NT2/D1 (cell line): ENCODE measurements around the gene ATG4D.

Experiments
- DNase-seq: peaks from one replicate; pipeline ENCODE4 v3.0.0-alpha.2; 2011; ENCODE audit warnings: low read depth, low spot score
- H3K27me3 ChIP-seq: 2 replicates; pipeline ENCODE4 v1.6.0; 2011; ENCODE audit warnings: mild to moderate bottlenecking; ENCODE audit not compliant: insufficient read length, insufficient read depth
- H3K36me3 ChIP-seq: 2 replicates; pipeline ENCODE4 v1.6.1; 2011; ENCODE audit warnings: mild to moderate bottlenecking, low read length, mixed read lengths; ENCODE audit not compliant: insufficient read depth, insufficient read length
- H3K4me1 ChIP-seq: 2 replicates; pipeline ENCODE4 v1.5.1; 2011; ENCODE audit not compliant: insufficient read depth, insufficient read length
- H3K4me3 ChIP-seq: 2 replicates; pipeline ENCODE4 v1.5.1; 2011; ENCODE audit warnings: low read depth; ENCODE audit not compliant: insufficient read length
- H3K9ac ChIP-seq: 2 replicates; pipeline ENCODE4 v1.6.0; 2011; ENCODE audit warnings: low read depth; ENCODE audit not compliant: insufficient read length
- H3K9me3 ChIP-seq: 2 replicates; pipeline ENCODE4 v1.5.1; 2011; ENCODE audit warnings: mild to moderate bottlenecking, low read length; ENCODE audit not compliant: insufficient read depth
- SUZ12 ChIP-seq: IDR thresholded peaks from 2 replicates; pipeline ENCODE4 v1.6.1; 2011; ENCODE audit not compliant: insufficient read length, insufficient read depth; ENCODE audit errors: extremely low read depth
- YY1 ChIP-seq: IDR thresholded peaks from 2 replicates; pipeline ENCODE4 v1.6.1; 2011; ENCODE audit not compliant: insufficient read length, insufficient read depth
- ZNF274 ChIP-seq: IDR thresholded peaks from 2 replicates; pipeline ENCODE4 v1.6.1; 2011; ENCODE audit warnings: mild to moderate bottlenecking, low read depth, low read length

Gene ATG4D

GRCh38 chr19:10543420-10544241 is at the start of gene ATG4D:
Gene ATG4D (plus strand): TSS chr19:10543904. CDS start chr19:10544091, 187 bp downstream.
- peak within 1 kb of the TSS; percentile 95 for H3K9ac ChIP-seq
- peak; percentile 65 for DNase-seq

GRCh38 chr19:10497371-10497770 is 46.3 kb upstream of the ATG4D start:
- TF ChIP-seq YY1 (no peak), SUZ12 (no peak)
- peaks cover 8% of the 10 kb centered on the region for H3K4me1 ChIP-seq
- peaks cover 69% of the 10 kb centered on the region for H3K36me3 ChIP-seq
- no peak overlapping the region for H3K4me3 ChIP-seq
- no peak overlapping the region for H3K9ac ChIP-seq
- H3K27me3 ChIP-seq, result no peaks in the 10 kb centered on the region
- H3K9me3 ChIP-seq, result no peaks in the 10 kb centered on the region
- no peak for DNase-seq

More at GRCh38 chr19:10543420-10544241, at the start of gene ATG4D:
- H3K36me3 ChIP-seq, result peaks cover 26% of the 10 kb centered on the region
- TF ChIP-seq YY1 (peak; percentile 59), SUZ12 (no peak)
- no peaks in the 10 kb centered on the region for H3K27me3 ChIP-seq
- no peaks in the 10 kb centered on the region for H3K9me3 ChIP-seq
- peak within 1 kb of the TSS; percentile 78 for H3K4me3 ChIP-seq
- H3K4me1 ChIP-seq, result peaks cover 10% of the 10 kb centered on the region

GRCh38 chr19:10499550-10500246 is 44.0 kb upstream of the ATG4D start:
- Histone ChIP-seq H3K9ac (no peak overlapping the region), H3K4me1 (peaks cover 8% of the 10 kb centered on the region), H3K27me3 (no peaks in the 10 kb centered on the region), H3K36me3 (peaks cover 55% of the 10 kb centered on the region), H3K9me3 (no peaks in the 10 kb centered on the region), H3K4me3 (no peak overlapping the region)
- no peak for DNase-seq
- TF ChIP-seq YY1 (no peak), ZNF274 (no peak), SUZ12 (no peak)

GRCh38 chr19:10500247-10500592 is 43.5 kb upstream of the ATG4D start:
- H3K9me3 ChIP-seq, result no peaks in the 10 kb centered on the region
- H3K4me3 ChIP-seq, result no peak overlapping the region
- peaks cover 51% of the 10 kb centered on the region for H3K36me3 ChIP-seq
- H3K4me1 ChIP-seq, result peaks cover 8% of the 10 kb centered on the region
- no peaks in the 10 kb centered on the region for H3K27me3 ChIP-seq
- DNase-seq, result no peak
- H3K9ac ChIP-seq, result no peak overlapping the region
- no peak for TF ChIP-seq ZNF274
- TF ChIP-seq YY1, result no peak
- TF ChIP-seq SUZ12, result no peak

GRCh38 chr19:10501971-10502523 is 41.7 kb upstream of the ATG4D start:
- H3K4me3 ChIP-seq, result peak overlapping the region; percentile 98

GRCh38 chr19:10502524-10503001 is 41.1 kb upstream of the ATG4D start:
- no peaks in the 10 kb centered on the region for H3K27me3 ChIP-seq

More at GRCh38 chr19:10501971-10502523, 41.7 kb upstream of the ATG4D start:
- TF ChIP-seq ZNF274 (no peak), SUZ12 (no peak), YY1 (no peak)
- H3K36me3 ChIP-seq, result peaks cover 33% of the 10 kb centered on the region
- H3K9me3 ChIP-seq, result no peaks in the 10 kb centered on the region
- H3K9ac ChIP-seq, result peak overlapping the region; percentile 100
- no peaks in the 10 kb centered on the region for H3K27me3 ChIP-seq
- no peak for DNase-seq
- peaks cover 8% of the 10 kb centered on the region for H3K4me1 ChIP-seq

More at GRCh38 chr19:10502524-10503001, 41.1 kb upstream of the ATG4D start:
- Histone ChIP-seq H3K9ac (peak overlapping the region; percentile 100), H3K9me3 (no peaks in the 10 kb centered on the region), H3K36me3 (peaks cover 28% of the 10 kb centered on the region), H3K4me3 (peak overlapping the region; percentile 98), H3K4me1 (peaks cover 8% of the 10 kb centered on the region)
- peak; percentile 77 for DNase-seq
- TF ChIP-seq YY1 (peak; percentile 72), SUZ12 (no peak), ZNF274 (no peak)
